Measurements from ENCODE around the gene SEC24C. TPM values are rescaled to one million over a fixed set of nuclear protein-coding genes. Genes with fewer than 3 reads are reported as not detected.
"Not testable (repeated sequence)": the region's sequence is repeated elsewhere in the genome, so short reads cannot be mapped to it uniquely, and the experiment has no call there.

The SEC24C gene
- total RNA-seq, 1 experiment from 2014 or later = 61.3 TPM

GRCh38 chr10:73729781-73730152, 14.4 kb upstream of the SEC24C start:
- DNase-seq (ENCODE audit: low read depth, low spot score); in situ Hi-C loops (cut with HindIII; ENCODE audit: low pct_unique_long_range_greater_than_20kb, low sequenced_read_pairs): not testable (repeated sequence)

GRCh38 chr10:73730153-73730906, 13.8 kb upstream of the SEC24C start:
- peak; percentile 91 for DNase-seq (ENCODE audit: low read depth, low spot score)
- in situ Hi-C loops (cut with HindIII; ENCODE audit: low pct_unique_long_range_greater_than_20kb, low sequenced_read_pairs) = no loop called here

GRCh38 chr10:73731588-73732375, 12.4 kb upstream of the SEC24C start:
- in situ Hi-C loops (cut with HindIII; ENCODE audit: low pct_unique_long_range_greater_than_20kb, low sequenced_read_pairs) = no loop called here
- no peak for DNase-seq (ENCODE audit: low read depth, low spot score)

- no peak for DNase-seq (ENCODE audit: low read depth, low spot score)
- in situ Hi-C loops (cut with HindIII; ENCODE audit: low pct_unique_long_range_greater_than_20kb, low sequenced_read_pairs) = no loop called here
Measured at GRCh38 chr10:73732426-73732825, 11.7 kb upstream of the SEC24C start.

GRCh38 chr10:73732931-73733623, 11.1 kb upstream of the SEC24C start:
- in situ Hi-C loops (cut with HindIII; ENCODE audit: low pct_unique_long_range_greater_than_20kb, low sequenced_read_pairs) = no loop called here
- DNase-seq (ENCODE audit: low read depth, low spot score) = no peak

- in situ Hi-C loops (cut with HindIII; ENCODE audit: low pct_unique_long_range_greater_than_20kb, low sequenced_read_pairs) = no loop called here
- DNase-seq (ENCODE audit: low read depth, low spot score) = no peak
Measured at GRCh38 chr10:73734028-73734720, 10.0 kb upstream of the SEC24C start.

- DNase-seq (ENCODE audit: low read depth, low spot score) = no peak
- in situ Hi-C loops (cut with HindIII; ENCODE audit: low pct_unique_long_range_greater_than_20kb, low sequenced_read_pairs) = no loop called here
Measured at GRCh38 chr10:73734796-73735305, 9.3 kb upstream of the SEC24C start.

GRCh38 chr10:73740501-73741254, 3.5 kb upstream of the SEC24C start:
- in situ Hi-C loops (cut with HindIII; ENCODE audit: low pct_unique_long_range_greater_than_20kb, low sequenced_read_pairs); DNase-seq (ENCODE audit: low read depth, low spot score): not testable (repeated sequence)

GRCh38 chr10:73742454-73742734, 1.8 kb upstream of the SEC24C start:
- DNase-seq (ENCODE audit: low read depth, low spot score) = no peak
- in situ Hi-C loops (cut with HindIII; ENCODE audit: low pct_unique_long_range_greater_than_20kb, low sequenced_read_pairs) = no loop called here

GRCh38 chr10:73743327-73743904, 756 bp upstream of the SEC24C start:
- in situ Hi-C loops (cut with HindIII; ENCODE audit: low pct_unique_long_range_greater_than_20kb, low sequenced_read_pairs) = no loop called here
- no peak for DNase-seq (ENCODE audit: low read depth, low spot score)

- in situ Hi-C loops (cut with HindIII; ENCODE audit: low pct_unique_long_range_greater_than_20kb, low sequenced_read_pairs) = no loop called here
- DNase-seq (ENCODE audit: low read depth, low spot score) = peak; percentile 57
Measured at GRCh38 chr10:73744664-73744975, 448 bp downstream of the SEC24C start.

- DNase-seq (ENCODE audit: low read depth, low spot score) = no peak
- in situ Hi-C loops (cut with HindIII; ENCODE audit: low pct_unique_long_range_greater_than_20kb, low sequenced_read_pairs) = no loop called here
Measured at GRCh38 chr10:73746721-73747120, 2.5 kb downstream of the SEC24C start.

- in situ Hi-C loops (cut with HindIII; ENCODE audit: low pct_unique_long_range_greater_than_20kb, low sequenced_read_pairs) = no loop called here
- no peak for DNase-seq (ENCODE audit: low read depth, low spot score)
Measured at GRCh38 chr10:73750819-73751218, 6.6 kb downstream of the SEC24C start.

- in situ Hi-C loops (cut with HindIII; ENCODE audit: low pct_unique_long_range_greater_than_20kb, low sequenced_read_pairs) = no loop called here
- no peak for DNase-seq (ENCODE audit: low read depth, low spot score)
Measured at GRCh38 chr10:73756183-73756582, 12.0 kb downstream of the SEC24C start.

- no peak for DNase-seq (ENCODE audit: low read depth, low spot score)
- in situ Hi-C loops (cut with HindIII; ENCODE audit: low pct_unique_long_range_greater_than_20kb, low sequenced_read_pairs) = no loop called here
Measured at GRCh38 chr10:73758704-73759511, 14.7 kb downstream of the SEC24C start.

- in situ Hi-C loops (cut with HindIII; ENCODE audit: low pct_unique_long_range_greater_than_20kb, low sequenced_read_pairs) = no loop called here
- no peak for DNase-seq (ENCODE audit: low read depth, low spot score)
Measured at GRCh38 chr10:73759512-73760115, 15.4 kb downstream of the SEC24C start.
